B cell (primary cell): ENCODE measurements around the gene TRPV5.

ENCODE experiments used
- CTCF ChIP-seq: fragments of 200-600 bp; IDR thresholded peaks from one replicate; pipeline ENCODE4 v1.8.0; 2022; ENCODE audit warnings: antibody characterized with exemption, mild to moderate bottlenecking
- EZH2 ChIP-seq: IDR thresholded peaks from 2 replicates; pipeline ENCODE4 v1.6.1; 2012; ENCODE audit warnings: borderline replicate concordance, low read depth, mild to moderate bottlenecking, moderate library complexity, low read length; ENCODE audit not compliant: insufficient read depth, poor library complexity, severe bottlenecking

- TF ChIP-seq CTCF (no peak), EZH2 (no peak)
These were observed 66.5 kb downstream of the TRPV5 start for GRCh38 chr7:142867097-142867378.
